ENCODE data around the gene INPP5B.
A peak's percentile ranks its signal among the peaks of the same experiment; 100 is the strongest.

INPP5B gene

GRCh38 chr1:37867784-37868183 is 79.1 kb downstream of the INPP5B start:
- DNase-seq (ENCODE audit: low spot score): no peak

DNA sequence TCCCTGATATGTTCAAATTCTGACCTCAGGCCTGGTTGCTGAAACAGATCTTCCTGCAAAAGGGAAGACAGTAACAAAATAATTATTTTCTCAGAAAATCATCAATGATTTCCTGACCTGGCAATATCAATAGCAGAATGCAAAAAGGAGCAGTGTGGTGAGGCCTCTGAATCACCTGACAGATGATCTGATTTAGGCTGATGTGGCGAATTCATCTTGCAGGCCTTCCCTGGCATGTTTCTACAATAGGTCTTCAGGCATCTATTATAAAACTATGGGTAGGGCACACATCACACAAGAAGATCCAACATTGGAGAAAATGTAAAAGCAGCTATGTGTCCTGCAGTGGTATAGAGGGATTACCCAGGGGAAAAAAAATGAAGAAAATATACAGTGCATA is 80.4 kb downstream of the INPP5B start:
- DNase-seq (ENCODE audit: low spot score): no peak

DNA sequence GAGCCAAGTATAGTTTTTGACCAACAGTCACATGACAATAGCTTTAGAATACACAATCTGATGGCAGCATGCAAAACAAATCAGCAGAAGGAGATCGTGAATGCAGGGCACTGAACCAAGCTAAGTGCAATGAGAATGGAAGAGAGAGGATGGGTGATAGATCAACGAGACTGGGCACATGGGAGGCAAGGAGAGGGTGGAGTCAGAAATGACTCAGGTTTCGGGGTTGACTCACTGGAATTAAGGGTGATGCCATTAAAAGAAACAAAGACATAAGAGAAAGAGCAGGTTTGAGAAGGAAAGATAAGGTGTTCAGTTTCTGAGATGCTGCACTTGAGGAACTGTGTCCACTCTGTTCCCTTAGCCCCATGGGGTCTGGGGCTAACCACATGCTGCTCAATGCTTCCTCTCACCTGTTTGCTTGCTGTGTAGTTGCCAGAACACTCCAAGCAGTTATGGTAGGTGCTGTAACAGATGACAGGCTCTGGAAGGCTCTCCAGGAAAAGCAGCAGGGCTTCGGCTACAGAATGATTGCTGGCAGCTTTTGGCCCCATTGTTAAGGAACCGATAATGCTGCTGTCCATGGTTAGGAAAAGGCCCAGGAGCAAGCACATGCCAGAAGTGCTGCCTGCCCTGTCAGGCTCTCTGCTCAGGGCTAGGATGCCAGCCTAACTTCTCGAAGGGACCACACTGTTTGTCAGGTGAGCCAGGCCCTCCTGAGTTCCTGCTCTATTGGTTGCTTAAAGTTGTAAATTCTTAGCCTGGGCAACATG is 81.3 kb downstream of the INPP5B start:
- DNase-seq (ENCODE audit: low spot score): no peak

DNA sequence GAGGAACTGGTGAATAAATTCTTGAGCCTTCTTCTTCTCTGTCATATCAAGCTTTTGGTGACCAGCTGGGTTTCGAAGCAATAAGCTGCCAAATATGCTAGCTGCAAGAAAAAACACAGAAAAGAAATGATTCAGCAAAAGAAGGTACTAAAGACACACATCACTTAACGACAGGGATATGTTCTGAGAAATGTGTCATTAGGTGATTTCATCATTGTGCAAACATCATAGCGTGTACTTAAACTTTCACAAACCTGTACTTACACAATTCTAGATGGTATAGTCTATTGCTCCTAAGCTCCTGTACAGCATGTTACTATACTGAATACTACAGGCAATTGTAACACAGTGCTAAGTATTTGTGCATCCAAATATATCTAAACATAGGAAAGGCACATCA is 84.5 kb downstream of the INPP5B start:
- DNase-seq (ENCODE audit: low spot score): no peak

DNA sequence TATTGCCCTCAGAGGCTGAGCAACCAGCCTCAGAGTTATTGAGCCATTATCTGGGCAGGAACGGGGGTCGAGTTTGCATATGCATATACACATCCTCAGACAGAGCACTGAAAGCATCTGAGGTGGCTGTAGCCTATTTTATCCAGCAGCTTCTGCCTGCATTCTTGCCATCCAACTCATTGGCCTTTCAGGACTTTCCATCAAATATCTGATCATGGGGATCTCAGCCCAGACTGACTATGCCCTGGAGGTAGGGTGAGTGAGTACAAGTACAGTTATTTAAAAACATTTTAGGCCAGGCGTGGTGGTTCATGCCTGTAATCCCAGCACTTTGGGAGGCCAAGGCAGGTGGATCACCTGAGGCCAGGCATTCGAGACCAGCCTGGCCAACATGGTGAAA is 85.7 kb downstream of the INPP5B start:
- no peak for DNase-seq (ENCODE audit: low spot score)

DNA sequence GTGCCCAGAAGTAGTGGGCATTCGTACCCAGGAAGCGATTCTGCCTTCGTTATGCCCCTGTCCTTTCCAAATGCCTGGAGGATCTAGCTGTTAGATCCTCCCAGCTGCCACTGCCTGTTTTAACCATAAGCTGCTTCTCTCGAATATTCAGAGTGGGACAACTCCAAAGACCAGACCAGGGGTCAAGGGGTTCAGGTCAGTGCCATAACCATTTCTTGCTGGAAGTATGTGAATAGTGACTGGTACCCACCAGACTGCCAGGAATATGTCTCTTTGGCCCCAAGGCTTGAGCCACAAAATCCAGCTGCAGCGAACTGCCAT is 86.5 kb downstream of the INPP5B start:
- no peak for DNase-seq (ENCODE audit: low spot score)

DNA sequence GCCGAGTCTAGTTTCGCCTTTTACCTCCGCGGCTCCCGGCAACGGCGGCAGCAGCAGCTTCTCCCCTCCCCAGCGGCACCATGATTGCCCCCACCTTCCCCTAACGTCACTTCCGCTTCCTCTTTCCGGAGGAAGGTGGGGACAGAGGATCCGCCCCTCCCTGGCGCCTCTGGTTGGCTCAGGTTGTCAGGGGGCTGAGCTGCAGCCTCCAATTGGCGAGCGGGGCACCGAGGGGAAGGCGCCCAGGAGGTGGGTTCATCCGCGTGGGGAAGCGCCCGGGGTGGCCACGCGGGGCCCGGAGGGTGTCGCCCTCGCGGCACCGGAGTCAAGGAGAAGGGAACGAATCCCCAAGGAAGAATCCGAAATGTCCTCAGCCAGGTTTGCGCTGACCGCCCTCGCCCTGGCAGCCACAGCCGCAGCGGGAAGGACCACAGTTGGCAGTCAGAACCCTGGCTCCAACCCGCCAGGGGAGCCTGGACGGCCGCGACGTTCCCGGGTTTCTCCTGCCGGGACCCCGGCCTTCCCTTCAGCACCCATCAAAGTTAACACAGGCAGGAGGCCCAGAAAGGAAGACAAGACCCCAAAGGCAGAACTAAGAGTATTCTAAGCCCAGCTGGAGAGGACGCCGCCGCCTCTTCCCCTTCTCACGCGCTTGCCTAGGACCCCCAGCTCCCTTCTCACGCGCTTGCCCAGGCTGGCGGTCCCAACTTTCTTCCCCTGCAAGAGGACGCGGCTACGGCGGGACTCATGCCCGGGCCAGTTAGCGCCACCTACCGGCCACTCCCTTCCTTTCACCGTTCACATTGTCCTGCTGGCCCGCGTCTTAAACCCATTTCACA is 87.1 kb downstream of the INPP5B start, which contains the start of gene MTF1:
TSS of gene MTF1 (minus strand) at position 86 of the 839 bp plus-strand sequence. CDS start 1,934 bp downstream, outside the sequence.
- DNase-seq (ENCODE audit: low spot score): peak; percentile 96

- DNase-seq (ENCODE audit: low spot score): no peak
Observed at GRCh38 chr1:37858931-37859506, 87.8 kb downstream of the INPP5B start.

DNA sequence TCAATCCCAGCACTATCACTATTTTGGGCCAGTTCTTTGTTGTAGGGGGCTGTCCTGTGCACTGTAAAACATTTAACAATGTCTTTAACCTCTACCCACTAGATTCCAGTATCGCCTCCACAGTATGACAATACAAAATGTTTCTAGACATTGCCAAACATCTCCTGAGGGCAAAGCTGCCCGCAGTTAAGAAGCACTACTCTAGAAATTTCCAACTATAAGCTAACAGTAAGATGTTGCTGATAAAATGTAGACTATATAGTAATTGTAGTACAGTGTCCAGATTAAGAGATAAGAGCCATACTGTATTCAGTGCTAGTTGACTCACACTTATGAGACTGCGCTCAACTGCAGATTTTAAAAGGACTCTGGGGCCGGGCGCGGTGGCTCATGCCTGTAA is 92.4 kb downstream of the INPP5B start:
- no peak for DNase-seq (ENCODE audit: low spot score)

DNA sequence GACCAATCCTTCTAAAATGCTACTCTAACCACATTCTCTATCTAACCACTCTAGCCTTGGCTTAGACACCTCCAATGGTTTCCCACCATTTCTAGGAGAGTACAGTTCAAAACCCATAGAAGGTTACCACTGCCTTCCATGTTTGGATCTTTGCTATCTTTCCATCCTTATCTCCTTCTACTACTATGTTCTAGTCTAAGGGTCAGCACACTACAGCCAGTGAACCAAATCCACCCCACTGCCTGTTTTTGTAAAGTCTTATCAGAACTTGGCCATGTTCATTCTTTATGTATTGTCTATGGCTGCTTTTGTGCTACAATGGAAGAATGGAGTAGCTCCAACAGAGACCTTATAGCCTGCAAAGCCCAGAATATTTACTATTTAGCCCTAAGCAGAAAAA is 93.7 kb downstream of the INPP5B start:
- no peak for DNase-seq (ENCODE audit: low spot score)

- DNase-seq (ENCODE audit: low spot score): no peak
Observed at GRCh38 chr1:37851782-37852210, 95.1 kb downstream of the INPP5B start.

- DNase-seq (ENCODE audit: low spot score): no peak
Observed at GRCh38 chr1:37851262-37851661, 95.6 kb downstream of the INPP5B start.

- DNase-seq (ENCODE audit: low spot score): no peak
Observed at GRCh38 chr1:37850352-37850955, 96.4 kb downstream of the INPP5B start.

DNA sequence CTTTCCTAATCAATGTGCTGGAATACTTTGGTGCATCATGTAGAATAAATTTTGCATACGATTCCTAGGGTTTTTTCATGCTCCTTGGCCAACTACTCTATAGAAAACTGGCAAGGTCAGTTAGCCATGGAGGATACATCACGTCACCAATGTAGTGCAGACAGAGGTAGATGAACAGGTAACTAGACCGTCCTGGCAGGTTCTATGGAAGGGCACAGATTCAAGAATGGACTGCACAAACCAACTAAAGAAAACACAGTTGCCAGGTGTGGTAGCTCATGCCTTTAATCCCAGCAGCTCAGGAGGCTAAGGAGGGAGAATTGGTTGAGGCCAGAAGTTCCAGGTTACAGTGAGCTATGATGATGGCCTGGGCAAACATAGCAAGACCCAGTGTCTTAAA is 97.4 kb downstream of the INPP5B start:
- no peak for DNase-seq (ENCODE audit: low spot score)

GRCh38 chr1:37846647-37847339 is 100.1 kb downstream of the INPP5B start:
- no peak for DNase-seq (ENCODE audit: low spot score)

GRCh38 chr1:37845786-37846185 is 101.1 kb downstream of the INPP5B start:
- no peak for DNase-seq (ENCODE audit: low spot score)

DNA sequence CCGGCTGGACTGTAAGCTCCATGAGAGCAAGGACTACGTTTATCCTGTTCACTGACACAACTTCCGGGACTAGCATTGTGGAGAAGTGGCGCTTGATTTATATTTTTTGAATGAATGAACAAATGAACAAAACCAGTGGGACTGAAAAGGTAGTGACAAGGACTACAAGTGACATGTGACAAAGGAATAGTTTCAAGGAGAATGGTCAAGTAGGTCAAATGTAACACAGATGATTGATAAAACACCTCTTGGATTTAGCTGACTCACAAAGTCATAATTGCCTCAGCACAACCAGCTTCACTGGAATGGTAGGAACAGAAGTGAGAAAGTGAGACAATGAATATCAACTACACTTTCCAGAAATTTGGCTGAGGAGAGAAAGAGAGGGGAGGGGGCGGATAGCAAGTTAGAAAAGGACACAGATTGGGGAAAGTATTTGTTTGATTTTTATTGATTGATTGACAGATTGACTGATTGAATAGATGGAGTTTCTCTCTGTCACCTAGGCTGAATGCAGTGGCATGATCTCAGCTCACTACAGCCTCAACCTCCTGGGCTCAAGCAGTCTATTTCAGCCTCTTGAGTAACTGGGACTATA is 101.7 kb downstream of the INPP5B start:
- no peak for DNase-seq (ENCODE audit: low spot score)

DNA sequence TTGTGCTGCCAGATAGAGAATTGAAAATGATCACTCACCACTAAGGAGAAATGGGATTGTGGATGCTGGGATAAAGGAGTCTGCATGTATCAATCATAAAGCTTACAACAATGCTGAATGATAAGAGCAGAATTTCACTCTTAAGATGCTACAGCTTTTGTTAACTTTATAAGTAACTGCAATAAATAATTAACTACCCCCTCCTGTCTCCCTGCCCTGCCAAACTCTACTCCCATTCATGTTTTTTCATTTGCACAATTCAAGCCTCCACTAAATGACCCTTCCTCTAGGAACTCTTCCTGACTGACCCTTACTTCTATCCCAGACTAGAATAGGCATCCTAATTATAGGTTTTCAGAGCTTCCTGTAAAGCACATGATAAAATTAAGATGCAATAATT is 102.3 kb downstream of the INPP5B start:
- no peak for DNase-seq (ENCODE audit: low spot score)

DNA sequence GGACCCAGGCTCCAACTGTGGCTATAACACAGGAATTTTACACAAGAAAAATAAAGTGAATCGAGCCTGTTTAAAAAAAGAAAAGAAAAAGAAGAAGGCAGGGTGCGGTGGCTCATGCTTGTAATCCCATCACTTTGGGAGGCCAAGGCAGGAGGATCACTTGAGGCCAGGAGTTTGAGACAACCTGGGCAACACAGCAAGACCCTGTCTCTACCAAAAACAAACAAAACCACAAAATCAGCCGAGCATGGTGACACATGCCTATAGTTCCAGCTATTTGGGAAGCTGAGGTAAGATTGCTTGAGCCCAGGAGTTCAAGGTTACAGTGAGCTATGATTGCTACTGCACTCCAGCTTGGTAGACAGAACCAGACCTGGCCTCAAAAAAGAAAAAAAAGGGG is 105.2 kb downstream of the INPP5B start:
- no peak for DNase-seq (ENCODE audit: low spot score)

- DNase-seq (ENCODE audit: low spot score): no peak
Observed at GRCh38 chr1:37840711-37841110, 106.1 kb downstream of the INPP5B start.

DNA sequence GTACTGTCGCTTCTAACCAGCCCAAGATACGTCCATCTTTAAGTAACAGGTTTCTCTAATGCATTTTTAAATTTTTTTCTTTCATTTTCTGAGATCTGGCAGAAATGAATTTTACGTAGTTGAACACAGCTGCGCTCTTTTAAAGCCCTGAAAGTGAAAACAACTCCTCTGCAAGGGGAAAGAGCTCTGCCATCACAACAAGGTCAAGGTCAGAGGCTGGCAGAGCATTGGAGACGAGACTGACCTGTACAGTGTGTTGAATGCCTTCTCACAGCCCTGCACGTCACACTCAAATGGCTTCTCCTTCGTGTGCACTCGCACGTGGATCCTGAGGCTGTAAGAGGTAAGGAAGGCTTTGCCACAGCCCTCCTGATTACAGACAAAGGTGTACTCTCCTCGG is 107.2 kb downstream of the INPP5B start:
- no peak for DNase-seq (ENCODE audit: low spot score)

- no peak for DNase-seq (ENCODE audit: low spot score)
Observed at GRCh38 chr1:37836788-37837187, 110.1 kb downstream of the INPP5B start.

All from ecto neural progenitor cell (in vitro differentiated cells).